ENCODE measurements around the gene DNAJB8.

DNAJB8 gene

GRCh38 chr3:128466840-128467541 is at the start of gene DNAJB8:
Gene DNAJB8, minus strand, starts transcription at chr3:128466890. Its CDS starts 3,645 bp downstream, at chr3:128463245.
- H3K27ac ChIP-seq (ENCODE audit: low read depth, low read length) = no peak within 1 kb of the TSS
- H3K27me3 ChIP-seq (ENCODE audit: control insufficient read depth, insufficient read depth, low read length) = peaks cover 82% of the 10 kb centered on the region

GRCh38 chr3:128515967-128516366 is 49.3 kb upstream of the DNAJB8 start:
- Histone ChIP-seq H3K27me3 (ENCODE audit: control insufficient read depth, insufficient read depth, low read length) (peaks cover 9% of the 10 kb centered on the region; the same call in 1 of the 2 replicates), H3K4me1 (ENCODE audit: control insufficient read depth, insufficient read depth, low read length) (no peaks in the 10 kb centered on the region), H3K27ac (ENCODE audit: low read depth, low read length) (no peak overlapping the region)

More at GRCh38 chr3:128466840-128467541, at the start of gene DNAJB8:
- no peak within 1 kb of the TSS for H3K4me3 ChIP-seq (ENCODE audit: low read depth, low read length)
- no peaks in the 10 kb centered on the region for H3K36me3 ChIP-seq (ENCODE audit: control insufficient read depth, insufficient read depth, low read length)
- H3K9ac ChIP-seq (ENCODE audit: low read length) = no peak within 1 kb of the TSS
- H3K9me3 ChIP-seq (ENCODE audit: control insufficient read depth, insufficient read depth, low read depth, low read length) = no peaks in the 10 kb centered on the region
- no peaks in the 10 kb centered on the region; the same call in 1 of the 2 replicates for H3K4me1 ChIP-seq (ENCODE audit: control insufficient read depth, insufficient read depth, low read length)

GRCh38 chr3:128508852-128509251 is 42.2 kb upstream of the DNAJB8 start:
- Histone ChIP-seq H3K27ac (ENCODE audit: low read depth, low read length) (no peak overlapping the region), H3K4me1 (ENCODE audit: control insufficient read depth, insufficient read depth, low read length) (no peaks in the 10 kb centered on the region), H3K9me3 (ENCODE audit: control insufficient read depth, insufficient read depth, low read depth, low read length) (peaks cover 4% of the 10 kb centered on the region; the same call in 1 of the 2 replicates), H3K4me3 (ENCODE audit: low read depth, low read length) (no peak overlapping the region), H3K36me3 (ENCODE audit: control insufficient read depth, insufficient read depth, low read length) (no peaks in the 10 kb centered on the region), H3K9ac (ENCODE audit: low read length) (no peak overlapping the region), H3K27me3 (ENCODE audit: control insufficient read depth, insufficient read depth, low read length) (no peaks in the 10 kb centered on the region; the same call in 1 of the 2 replicates)

More at GRCh38 chr3:128515967-128516366, 49.3 kb upstream of the DNAJB8 start:
- Histone ChIP-seq H3K9me3 (ENCODE audit: control insufficient read depth, insufficient read depth, low read depth, low read length) (peaks cover 4% of the 10 kb centered on the region), H3K36me3 (ENCODE audit: control insufficient read depth, insufficient read depth, low read length) (no peaks in the 10 kb centered on the region), H3K9ac (ENCODE audit: low read length) (no peak overlapping the region), H3K4me3 (ENCODE audit: low read depth, low read length) (no peak overlapping the region)

GRCh38 chr3:128506754-128507153 is 40.1 kb upstream of the DNAJB8 start:
- Histone ChIP-seq H3K9me3 (ENCODE audit: control insufficient read depth, insufficient read depth, low read depth, low read length) (peaks cover 4% of the 10 kb centered on the region; the same call in 1 of the 2 replicates), H3K4me1 (ENCODE audit: control insufficient read depth, insufficient read depth, low read length) (no peaks in the 10 kb centered on the region), H3K4me3 (ENCODE audit: low read depth, low read length) (no peak overlapping the region), H3K9ac (ENCODE audit: low read length) (no peak overlapping the region), H3K27me3 (ENCODE audit: control insufficient read depth, insufficient read depth, low read length) (no peaks in the 10 kb centered on the region; the same call in 1 of the 2 replicates), H3K36me3 (ENCODE audit: control insufficient read depth, insufficient read depth, low read length) (no peaks in the 10 kb centered on the region), H3K27ac (ENCODE audit: low read depth, low read length) (no peak overlapping the region)

- Histone ChIP-seq H3K36me3 (ENCODE audit: control insufficient read depth, insufficient read depth, low read length) (no peaks in the 10 kb centered on the region), H3K9ac (ENCODE audit: low read length) (no peak overlapping the region), H3K27me3 (ENCODE audit: control insufficient read depth, insufficient read depth, low read length) (no peaks in the 10 kb centered on the region; the same call in 1 of the 2 replicates), H3K4me3 (ENCODE audit: low read depth, low read length) (no peak overlapping the region), H3K9me3 (ENCODE audit: control insufficient read depth, insufficient read depth, low read depth, low read length) (peaks cover 4% of the 10 kb centered on the region; the same call in 1 of the 2 replicates), H3K27ac (ENCODE audit: low read depth, low read length) (no peak overlapping the region), H3K4me1 (ENCODE audit: control insufficient read depth, insufficient read depth, low read length) (no peaks in the 10 kb centered on the region)
Measured at GRCh38 chr3:128505771-128506170, 39.1 kb upstream of the DNAJB8 start.

- no peaks in the 10 kb centered on the region; the same call in 1 of the 2 replicates for H3K27me3 ChIP-seq (ENCODE audit: control insufficient read depth, insufficient read depth, low read length)
- no peaks in the 10 kb centered on the region for H3K36me3 ChIP-seq (ENCODE audit: control insufficient read depth, insufficient read depth, low read length)
- H3K4me3 ChIP-seq (ENCODE audit: low read depth, low read length) = no peak overlapping the region
- H3K27ac ChIP-seq (ENCODE audit: low read depth, low read length) = no peak overlapping the region
- H3K4me1 ChIP-seq (ENCODE audit: control insufficient read depth, insufficient read depth, low read length) = no peaks in the 10 kb centered on the region
- no peak overlapping the region for H3K9ac ChIP-seq (ENCODE audit: low read length)
- H3K9me3 ChIP-seq (ENCODE audit: control insufficient read depth, insufficient read depth, low read depth, low read length) = peaks cover 4% of the 10 kb centered on the region; the same call in 1 of the 2 replicates
Measured at GRCh38 chr3:128504963-128505730, 38.5 kb upstream of the DNAJB8 start.

GRCh38 chr3:128504533-128504915 is 37.8 kb upstream of the DNAJB8 start:
- H3K9me3 ChIP-seq (ENCODE audit: control insufficient read depth, insufficient read depth, low read depth, low read length) = peaks cover 4% of the 10 kb centered on the region; the same call in 1 of the 2 replicates
- no peak overlapping the region for H3K9ac ChIP-seq (ENCODE audit: low read length)
- no peak overlapping the region for H3K27ac ChIP-seq (ENCODE audit: low read depth, low read length)
- H3K27me3 ChIP-seq (ENCODE audit: control insufficient read depth, insufficient read depth, low read length) = peaks cover 5% of the 10 kb centered on the region; the same call in 1 of the 2 replicates
- no peaks in the 10 kb centered on the region for H3K4me1 ChIP-seq (ENCODE audit: control insufficient read depth, insufficient read depth, low read length)
- H3K36me3 ChIP-seq (ENCODE audit: control insufficient read depth, insufficient read depth, low read length) = no peaks in the 10 kb centered on the region
- no peak overlapping the region for H3K4me3 ChIP-seq (ENCODE audit: low read depth, low read length)

GRCh38 chr3:128503751-128504532 is 37.3 kb upstream of the DNAJB8 start:
- Histone ChIP-seq H3K27me3 (ENCODE audit: control insufficient read depth, insufficient read depth, low read length) (peaks cover 10% of the 10 kb centered on the region), H3K4me1 (ENCODE audit: control insufficient read depth, insufficient read depth, low read length) (peaks cover 4% of the 10 kb centered on the region; the same call in 1 of the 2 replicates), H3K4me3 (ENCODE audit: low read depth, low read length) (no peak overlapping the region), H3K9ac (ENCODE audit: low read length) (no peak overlapping the region), H3K27ac (ENCODE audit: low read depth, low read length) (no peak overlapping the region), H3K9me3 (ENCODE audit: control insufficient read depth, insufficient read depth, low read depth, low read length) (peaks cover 4% of the 10 kb centered on the region; the same call in 1 of the 2 replicates), H3K36me3 (ENCODE audit: control insufficient read depth, insufficient read depth, low read length) (no peaks in the 10 kb centered on the region)

- H3K27ac ChIP-seq (ENCODE audit: low read depth, low read length) = no peak overlapping the region
- H3K4me3 ChIP-seq (ENCODE audit: low read depth, low read length) = no peak overlapping the region
- peaks cover 18% of the 10 kb centered on the region for H3K27me3 ChIP-seq (ENCODE audit: control insufficient read depth, insufficient read depth, low read length)
- no peak overlapping the region for H3K9ac ChIP-seq (ENCODE audit: low read length)
- H3K4me1 ChIP-seq (ENCODE audit: control insufficient read depth, insufficient read depth, low read length) = peaks cover 10% of the 10 kb centered on the region; the same call in 1 of the 2 replicates
- no peaks in the 10 kb centered on the region for H3K36me3 ChIP-seq (ENCODE audit: control insufficient read depth, insufficient read depth, low read length)
- peaks cover 4% of the 10 kb centered on the region; the same call in 1 of the 2 replicates for H3K9me3 ChIP-seq (ENCODE audit: control insufficient read depth, insufficient read depth, low read depth, low read length)
Measured at GRCh38 chr3:128503164-128503651, 36.5 kb upstream of the DNAJB8 start.

- H3K27me3 ChIP-seq (ENCODE audit: control insufficient read depth, insufficient read depth, low read length) = peaks cover 21% of the 10 kb centered on the region
- peaks cover 14% of the 10 kb centered on the region; the same call in 1 of the 2 replicates for H3K4me1 ChIP-seq (ENCODE audit: control insufficient read depth, insufficient read depth, low read length)
- no peak overlapping the region for H3K9ac ChIP-seq (ENCODE audit: low read length)
- H3K27ac ChIP-seq (ENCODE audit: low read depth, low read length) = no peak overlapping the region
- no peak overlapping the region for H3K4me3 ChIP-seq (ENCODE audit: low read depth, low read length)
- peaks cover 4% of the 10 kb centered on the region; the same call in 1 of the 2 replicates for H3K9me3 ChIP-seq (ENCODE audit: control insufficient read depth, insufficient read depth, low read depth, low read length)
- H3K36me3 ChIP-seq (ENCODE audit: control insufficient read depth, insufficient read depth, low read length) = no peaks in the 10 kb centered on the region
Measured at GRCh38 chr3:128502712-128503111, 36.0 kb upstream of the DNAJB8 start.
